Breast epithelium (tissue), 3 donors: ENCODE results near the gene TMEM247.

Experiments
- CTCF ChIP-seq, 3 donors: fragments of 450-650 bp; IDR thresholded peaks; one replicate each; pipeline ENCODE4 v1.5.1; 2016 to 2017; ENCODE audit warnings: antibody characterized with exemption in 3 of 3, mild to moderate bottlenecking in 3 of 3, moderate library complexity in 3 of 3
- POLR2A ChIP-seq: fragments of 450-650 bp; IDR thresholded peaks from one replicate; pipeline ENCODE4 v1.6.1; 2016; ENCODE audit warnings: antibody characterized with exemption, mild to moderate bottlenecking, moderate library complexity
- POLR2AphosphoS5 ChIP-seq, 3 donors: sonication (generic); formaldehyde crosslinking; IDR thresholded peaks; one replicate each; pipeline ENCODE4 v1.6.1; 2017; ENCODE audit warnings: antibody characterized with exemption in 3 of 3

DNA sequence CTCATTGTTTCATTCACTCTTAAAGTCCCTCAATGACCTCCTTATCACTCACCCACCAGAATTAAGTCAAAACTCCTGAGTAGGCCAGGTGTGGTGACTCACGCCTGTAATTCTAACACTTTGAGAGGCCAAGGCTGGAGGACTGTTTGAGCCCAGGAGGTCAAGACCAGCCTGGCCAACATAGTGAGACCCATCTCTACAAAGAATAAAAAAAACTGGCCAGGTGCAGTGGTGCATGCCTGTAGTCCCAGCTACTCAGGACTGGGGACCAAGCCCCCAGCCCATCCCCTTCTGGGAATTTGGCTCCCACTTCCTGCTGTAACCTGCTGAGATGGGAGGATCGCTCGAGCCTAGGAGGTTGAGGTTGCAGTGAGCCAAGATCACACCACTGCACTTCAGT lies 28.9 kb downstream of the TMEM247 start:
- TF ChIP-seq CTCF (IDR thresholded peaks at IDR 0.05) (no peak), POLR2A (no peak), POLR2AphosphoS5 (IDR thresholded peaks at IDR 0.05) (no peak)
